H9 (cell line): ENCODE results near the gene DOK6. TPM values are rescaled to one million over a fixed set of nuclear protein-coding genes. Genes with fewer than 3 reads are reported as not detected.

ENCODE experiments used
- DNase-seq: peaks from one replicate; pipeline ENCODE4 v3.0.0-alpha.2; 2017
- H2AFZ ChIP-seq: one replicate; pipeline ENCODE4 v1.6.1; 2013; ENCODE audit warnings: mild to moderate bottlenecking, low read length, control low read depth, moderate library complexity
- H2AK5ac ChIP-seq: 2 replicates; pipeline ENCODE4 v1.6.1; 2013; ENCODE audit warnings: low read length, control low read depth, mixed read lengths; ENCODE audit not compliant: insufficient read length
- H2BK120ac ChIP-seq: one replicate; pipeline ENCODE4 v1.6.1; 2013; ENCODE audit warnings: low read depth, mild to moderate bottlenecking, low read length, control low read depth, inconsistent platforms; ENCODE audit not compliant: poor library complexity, severe bottlenecking
- H2BK12ac ChIP-seq: 2 replicates; pipeline ENCODE4 v1.6.1; 2013; ENCODE audit warnings: low read length, control low read depth, mixed read lengths, low read depth; ENCODE audit not compliant: insufficient read length
- H2BK15ac ChIP-seq: 2 replicates; pipeline ENCODE4 v1.6.1; 2013; ENCODE audit warnings: low read depth, low read length, control low read depth
- H2BK20ac ChIP-seq: one replicate; pipeline ENCODE4 v1.6.1; 2013; ENCODE audit warnings: low read depth, mild to moderate bottlenecking, low read length, control low read depth, inconsistent platforms; ENCODE audit not compliant: poor library complexity, severe bottlenecking
- H2BK5ac ChIP-seq: 2 replicates; pipeline ENCODE4 v1.6.1; 2013; ENCODE audit warnings: low read length, control low read depth, mixed read lengths; ENCODE audit not compliant: insufficient read length
- H3K14ac ChIP-seq: 2 replicates; pipeline ENCODE4 v1.6.1; 2013; ENCODE audit warnings: low read length, control low read depth; ENCODE audit not compliant: insufficient read depth
- H3K18ac ChIP-seq: 2 replicates; pipeline ENCODE4 v1.6.1; 2013; ENCODE audit warnings: low read depth, mild to moderate bottlenecking, mixed read lengths, low read length, control low read depth; ENCODE audit not compliant: insufficient read length
- H3K23ac ChIP-seq: 2 replicates; pipeline ENCODE4 v1.6.1; 2013; ENCODE audit warnings: low read length, control low read depth, mixed read lengths, low read depth; ENCODE audit not compliant: insufficient read length
- H3K23me2 ChIP-seq: 2 replicates; pipeline ENCODE4 v1.6.1; 2013; ENCODE audit warnings: low read depth, mild to moderate bottlenecking, mixed read lengths, low read length, control low read depth; ENCODE audit not compliant: insufficient read length, poor library complexity, severe bottlenecking
- H3K27ac ChIP-seq: 2 replicates; pipeline ENCODE4 v1.5.1; 2013; ENCODE audit warnings: low read length, control low read depth, mixed read lengths, low read depth; ENCODE audit not compliant: insufficient read length
- H3K27me3 ChIP-seq: 2 replicates; pipeline ENCODE4 v1.6.1; 2013; ENCODE audit warnings: low read length, control low read depth, inconsistent platforms; ENCODE audit not compliant: insufficient read depth
- H3K4ac ChIP-seq: 2 replicates; pipeline ENCODE4 v1.6.1; 2013; ENCODE audit warnings: low read depth, mild to moderate bottlenecking, control low read depth, inconsistent platforms, low read length, moderate library complexity
- H3K4me1 ChIP-seq: 2 replicates; pipeline ENCODE4 v1.6.1; 2013; ENCODE audit warnings: low read length, control low read depth, inconsistent platforms; ENCODE audit not compliant: insufficient read depth
- H3K4me2 ChIP-seq: 2 replicates; pipeline ENCODE4 v1.6.1; 2013; ENCODE audit warnings: low read length, control low read depth, mixed read lengths; ENCODE audit not compliant: insufficient read length, insufficient read depth
- H3K56ac ChIP-seq: 2 replicates; pipeline ENCODE4 v1.6.1; 2013; ENCODE audit warnings: low read depth, mild to moderate bottlenecking, mixed read lengths, low read length, control low read depth; ENCODE audit not compliant: insufficient read length
- H3K79me1 ChIP-seq: 2 replicates; pipeline ENCODE4 v1.6.1; 2013; ENCODE audit warnings: low read depth, mild to moderate bottlenecking, moderate library complexity, low read length, control low read depth, inconsistent platforms; ENCODE audit not compliant: insufficient read depth, poor library complexity, severe bottlenecking
- H3K79me2 ChIP-seq: 2 replicates; pipeline ENCODE4 v1.6.1; 2013; ENCODE audit warnings: low read length, control low read depth, inconsistent platforms; ENCODE audit not compliant: insufficient read depth
- H3K9ac ChIP-seq: 2 replicates; pipeline ENCODE4 v1.6.1; 2013; ENCODE audit warnings: low read length, control low read depth, mixed read lengths; ENCODE audit not compliant: insufficient read length; ENCODE audit errors: extremely low read depth
- H3K9me3 ChIP-seq: one replicate; pipeline ENCODE4 v1.6.1; 2013; ENCODE audit warnings: low read depth, low read length, inconsistent platforms; ENCODE audit not compliant: control insufficient read depth
- H3T11ph ChIP-seq: one replicate; pipeline ENCODE4 v1.6.1; 2013; ENCODE audit warnings: mild to moderate bottlenecking, low read length, control low read depth, inconsistent platforms
- H4K20me1 ChIP-seq: one replicate; pipeline ENCODE4 v1.6.1; 2013; ENCODE audit not compliant: control insufficient read depth, insufficient read length, insufficient read depth
- H4K5ac ChIP-seq: 2 replicates; pipeline ENCODE4 v1.6.1; 2013; ENCODE audit warnings: low read depth, mild to moderate bottlenecking, mixed read lengths, low read length, control low read depth; ENCODE audit not compliant: insufficient read length
- H4K8ac ChIP-seq: replicated peaks from 2 replicates; pipeline ENCODE4 v1.6.1; 2013; ENCODE audit warnings: low read length, control low read depth, mixed read lengths, low read depth; ENCODE audit not compliant: insufficient read length
- H4K91ac ChIP-seq: 2 replicates; pipeline ENCODE4 v1.6.1; 2013; ENCODE audit warnings: low read depth, mild to moderate bottlenecking, moderate library complexity, mixed read lengths, low read length, control low read depth; ENCODE audit not compliant: insufficient read length
- H3K27ac Mint-ChIP-seq, 3 experiments: 2 replicates in 2 of 3; 3 replicates in 1 of 3; pipeline ENCODE4 v1.8.0; 2020 to 2021; ENCODE audit warnings: mixed read lengths in 3 of 3, mild to moderate bottlenecking in 1 of 3, moderate library complexity in 1 of 3
- H3K27me3 Mint-ChIP-seq: 2 replicates; pipeline ENCODE4 v1.8.0; 2021; ENCODE audit warnings: low read depth, mild to moderate bottlenecking, moderate library complexity, mixed read lengths
- H3K36me3 Mint-ChIP-seq, 3 experiments: 2 replicates in 2 of 3; 3 replicates in 1 of 3; pipeline ENCODE4 v1.8.0; 2020 to 2021; ENCODE audit warnings: low read depth in 3 of 3, mixed read lengths in 3 of 3; ENCODE audit not compliant: insufficient read depth in 1 of 3
- H3K4me1 Mint-ChIP-seq, 2 experiments: 2 replicates each; pipeline ENCODE4 v1.8.0; 2020; ENCODE audit warnings: mixed read lengths in 2 of 2
- H3K4me3 Mint-ChIP-seq, 2 experiments: 2 replicates in 1 of 2; 3 replicates in 1 of 2; pipeline ENCODE4 v1.8.0; 2020 to 2021; ENCODE audit warnings: mild to moderate bottlenecking in 2 of 2, mixed read lengths in 2 of 2, moderate library complexity in 1 of 2
- H3K9me3 Mint-ChIP-seq, 2 experiments: 2 replicates in 1 of 2; 3 replicates in 1 of 2; pipeline ENCODE4 v1.8.0; 2020; ENCODE audit warnings: mild to moderate bottlenecking in 2 of 2, mixed read lengths in 2 of 2, moderate library complexity in 1 of 2
- CTCF ChIP-seq: fragments of 200-600 bp; sonication (generic); conservative IDR thresholded peaks from 3 replicates; pipeline ENCODE4 v1.8.0; 2021; ENCODE audit warnings: antibody characterized with exemption, mild to moderate bottlenecking
- WGBS: extraction: QIAGEN DNeasy Blood & Tissue Kit; methylation state at CpG from one replicate; pipeline ENCODE4 v1.1.7; 2013; ENCODE audit warnings: missing lambda C conversion rate, low lambda C conversion rate, mixed read lengths; ENCODE audit not compliant: insufficient read length; ENCODE audit errors: extremely low coverage; 5-methylcytosine and 5-hydroxymethylcytosine counted together
- total RNA-seq: library from RNA; stranded (reverse); gene quantifications from 2 replicates; pipeline ENCODE4 v1.2.1, GENCODE V29; 2021

The DOK6 gene
- total RNA-seq, 1 experiment from 2014 or later = 0.20 TPM

GRCh38 chr18:69491576-69491975 lies 90.9 kb downstream of the DOK6 start:
- H3K23me2 ChIP-seq = no peaks in the 10 kb centered on the region
- H2BK15ac ChIP-seq = no peak overlapping the region
- TF ChIP-seq CTCF = no peak
- no peak overlapping the region for H3K56ac ChIP-seq
- no peak overlapping the region for H2BK20ac ChIP-seq
- no peak overlapping the region for H2AK5ac ChIP-seq
- no peak overlapping the region for H3K18ac ChIP-seq
- no peaks in the 10 kb centered on the region for H3K79me2 ChIP-seq
- no peak overlapping the region for H3K4me3 Mint-ChIP-seq
- H3T11ph ChIP-seq = no peak overlapping the region
- H3K27ac ChIP-seq = no peak overlapping the region
- DNase-seq = no peak
- H2AFZ ChIP-seq = no peak overlapping the region
- H2BK12ac ChIP-seq = no peak overlapping the region
- H3K4ac ChIP-seq = no peak overlapping the region
- no peaks in the 10 kb centered on the region for H3K4me1 Mint-ChIP-seq
- H3K9me3 ChIP-seq = no peaks in the 10 kb centered on the region
- no peak overlapping the region for H3K14ac ChIP-seq
- no peak overlapping the region for H4K91ac ChIP-seq
- H3K27ac Mint-ChIP-seq = no peak overlapping the region
- H3K36me3 Mint-ChIP-seq = peaks cover 0 to 9% (median 3%) of the 10 kb centered on the region in 3 experiments; a peak in 2 of 7 replicates
- H4K5ac ChIP-seq = no peak overlapping the region
- H3K4me1 ChIP-seq = no peaks in the 10 kb centered on the region
- H3K23ac ChIP-seq = no peak overlapping the region
- H2BK120ac ChIP-seq = no peak overlapping the region
- no peak overlapping the region for H3K9ac ChIP-seq
- no peaks in the 10 kb centered on the region for H3K27me3 Mint-ChIP-seq
- no peak overlapping the region for H3K4me2 ChIP-seq
- H3K27me3 ChIP-seq = no peaks in the 10 kb centered on the region
- H4K20me1 ChIP-seq = no peaks in the 10 kb centered on the region
- H2BK5ac ChIP-seq = no peak overlapping the region
- no peaks in the 10 kb centered on the region for H3K79me1 ChIP-seq
- WGBS = no CpG with 5 or more reads among the region's 2 CpGs
- peaks cover 8 to 9% of the 10 kb centered on the region in 2 experiments; a peak in 3 of 5 replicates for H3K9me3 Mint-ChIP-seq
- H4K8ac ChIP-seq = no peak overlapping the region
